Measurements from ENCODE around the gene FOXL1.

Gene FOXL1

DNA sequence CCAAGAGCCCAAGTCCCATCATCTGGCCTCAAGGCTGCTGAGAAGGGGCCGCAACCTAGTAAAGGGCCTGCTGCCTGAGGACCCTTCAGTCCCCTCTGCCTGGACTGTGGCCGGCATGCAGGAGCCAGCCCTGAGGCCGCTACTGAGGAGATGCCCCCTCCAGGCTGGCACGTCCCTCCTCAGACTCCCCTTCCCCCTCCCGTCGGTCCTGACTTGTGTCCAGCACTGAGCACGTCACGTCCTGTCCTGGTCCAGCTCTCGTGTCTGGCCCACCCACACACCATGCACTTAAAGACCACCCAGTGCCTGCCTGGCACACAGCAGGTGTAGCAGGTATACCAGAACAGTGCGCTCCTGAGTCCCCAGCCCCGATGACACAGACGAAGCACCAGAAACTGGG, 32.9 kb upstream of the FOXL1 start:
- Histone ChIP-seq H3K79me2 (ENCODE audit: insufficient read depth, low read length) (no peaks in the 10 kb centered on the region), H3K27me3 (ENCODE audit: low read length) (no peaks in the 10 kb centered on the region), H3K4me2 (ENCODE audit: low read depth, low read length, poor library complexity, severe bottlenecking) (no peak overlapping the region), H3K27ac (ENCODE audit: low read depth, low read length) (no peak overlapping the region), H3K4me3 (ENCODE audit: insufficient read depth, low read length, poor library complexity, severe bottlenecking) (no peak overlapping the region), H3K9me3 (ENCODE audit: insufficient read depth, low read length) (no peaks in the 10 kb centered on the region), H2AFZ (ENCODE audit: low read depth, low read length, severe bottlenecking) (no peak overlapping the region), H3F3A (ENCODE audit: insufficient read depth) (no peaks in the 10 kb centered on the region), H3K9me2 (replicated peaks; ENCODE audit: insufficient read depth, low read length) (no peaks in the 10 kb centered on the region), H3K36me3 (ENCODE audit: low read length) (no peaks in the 10 kb centered on the region), H3K9ac (ENCODE audit: low read length) (no peak overlapping the region), H4K20me1 (ENCODE audit: low read depth, low read length) (no peaks in the 10 kb centered on the region)
- TF ChIP-seq, protein P1, sequence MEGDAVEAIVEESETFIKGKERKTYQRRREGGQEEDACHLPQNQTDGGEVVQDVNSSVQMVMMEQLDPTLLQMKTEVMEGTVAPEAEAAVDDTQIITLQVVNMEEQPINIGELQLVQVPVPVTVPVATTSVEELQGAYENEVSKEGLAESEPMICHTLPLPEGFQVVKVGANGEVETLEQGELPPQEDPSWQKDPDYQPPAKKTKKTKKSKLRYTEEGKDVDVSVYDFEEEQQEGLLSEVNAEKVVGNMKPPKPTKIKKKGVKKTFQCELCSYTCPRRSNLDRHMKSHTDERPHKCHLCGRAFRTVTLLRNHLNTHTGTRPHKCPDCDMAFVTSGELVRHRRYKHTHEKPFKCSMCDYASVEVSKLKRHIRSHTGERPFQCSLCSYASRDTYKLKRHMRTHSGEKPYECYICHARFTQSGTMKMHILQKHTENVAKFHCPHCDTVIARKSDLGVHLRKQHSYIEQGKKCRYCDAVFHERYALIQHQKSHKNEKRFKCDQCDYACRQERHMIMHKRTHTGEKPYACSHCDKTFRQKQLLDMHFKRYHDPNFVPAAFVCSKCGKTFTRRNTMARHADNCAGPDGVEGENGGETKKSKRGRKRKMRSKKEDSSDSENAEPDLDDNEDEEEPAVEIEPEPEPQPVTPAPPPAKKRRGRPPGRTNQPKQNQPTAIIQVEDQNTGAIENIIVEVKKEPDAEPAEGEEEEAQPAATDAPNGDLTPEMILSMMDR (IDR thresholded peaks at IDR 0.05; ENCODE audit: insufficient read depth, low read length, poor library complexity, severe bottlenecking), result no peak
- TF ChIP-seq EZH2phosphoT487 (conservative IDR thresholded peaks at IDR 0.05; ENCODE audit: low read length), result no peak

DNA sequence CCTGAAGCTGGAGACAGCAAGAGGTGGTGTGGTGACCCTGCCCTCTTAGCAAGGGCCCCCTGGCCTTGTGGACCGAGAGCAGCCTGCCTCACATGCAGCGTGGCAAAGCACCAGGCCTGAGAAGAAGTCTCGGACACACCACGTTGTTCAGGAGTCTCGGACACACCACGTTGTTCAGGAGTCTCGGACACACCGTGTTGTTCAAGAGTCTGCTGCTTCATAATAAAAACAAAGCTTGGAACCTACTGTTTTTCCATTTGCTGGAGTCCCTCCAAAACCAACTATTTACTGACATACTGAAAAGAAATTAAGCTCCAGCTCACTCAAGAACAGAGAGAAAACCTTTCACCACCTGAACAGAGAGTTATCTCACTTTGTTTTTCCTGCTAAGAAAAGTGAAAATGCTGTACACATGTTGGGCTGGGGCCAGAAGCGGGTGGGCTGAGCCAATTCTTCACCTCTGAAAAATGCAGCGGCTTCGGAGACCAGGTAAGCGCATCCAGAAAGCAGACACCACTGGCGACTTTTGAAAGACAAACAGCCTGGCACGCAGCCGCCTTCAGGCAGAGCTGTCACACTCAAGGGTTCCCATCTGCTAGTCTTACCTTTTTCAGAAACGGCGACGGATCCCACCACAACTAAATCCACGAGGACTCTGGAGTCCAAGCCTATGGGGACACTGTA, 32.3 kb upstream of the FOXL1 start:
- TF ChIP-seq, protein P1 (IDR thresholded peaks at IDR 0.05; ENCODE audit: insufficient read depth, low read length, poor library complexity, severe bottlenecking), result no peak
- no peak for TF ChIP-seq EZH2phosphoT487 (conservative IDR thresholded peaks at IDR 0.05; ENCODE audit: low read length)

DNA sequence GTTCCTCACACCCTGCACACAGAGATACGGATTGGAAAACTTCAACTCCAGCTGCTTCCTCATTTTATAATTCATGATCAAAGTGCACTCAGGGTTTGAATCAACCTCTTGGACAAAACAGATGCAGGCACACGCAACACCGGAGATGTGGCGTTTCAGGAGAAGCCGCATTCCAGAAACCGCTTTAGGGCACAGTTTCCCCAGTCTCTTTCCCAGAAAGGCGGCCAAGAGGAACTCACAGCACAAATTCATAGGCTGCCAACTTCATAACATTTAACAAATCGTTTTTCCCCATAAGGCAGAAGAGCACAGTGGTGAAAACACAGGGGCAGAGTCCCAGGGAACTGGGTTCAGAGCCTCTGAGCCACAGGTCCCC, 31.7 kb upstream of the FOXL1 start:
- no peaks in the 10 kb centered on the region for H3K9me3 ChIP-seq (ENCODE audit: insufficient read depth, low read length)
- H3K27me3 ChIP-seq (ENCODE audit: low read length), result no peaks in the 10 kb centered on the region
- no peaks in the 10 kb centered on the region for H3K36me3 ChIP-seq (ENCODE audit: low read length)
- H3K27ac ChIP-seq (ENCODE audit: low read depth, low read length), result no peak overlapping the region
- no peak overlapping the region for H3K9ac ChIP-seq (ENCODE audit: low read length)
- H2AFZ ChIP-seq (ENCODE audit: low read depth, low read length, severe bottlenecking), result no peak overlapping the region
- no peaks in the 10 kb centered on the region for H4K20me1 ChIP-seq (ENCODE audit: low read depth, low read length)
- H3K9me2 ChIP-seq (replicated peaks; ENCODE audit: insufficient read depth, low read length), result no peaks in the 10 kb centered on the region
- H3F3A ChIP-seq (ENCODE audit: insufficient read depth), result no peaks in the 10 kb centered on the region
- H3K79me2 ChIP-seq (ENCODE audit: insufficient read depth, low read length), result no peaks in the 10 kb centered on the region
- TF ChIP-seq, protein P1 (IDR thresholded peaks at IDR 0.05; ENCODE audit: insufficient read depth, low read length, poor library complexity, severe bottlenecking), result no peak
- TF ChIP-seq EZH2phosphoT487 (conservative IDR thresholded peaks at IDR 0.05; ENCODE audit: low read length), result no peak
- H3K4me2 ChIP-seq (ENCODE audit: low read depth, low read length, poor library complexity, severe bottlenecking), result no peak overlapping the region
- no peak overlapping the region for H3K4me3 ChIP-seq (ENCODE audit: insufficient read depth, low read length, poor library complexity, severe bottlenecking)

More for the DNA sequence above, 32.3 kb upstream of the FOXL1 start:
- H3K9me2 ChIP-seq (replicated peaks; ENCODE audit: insufficient read depth, low read length), result no peaks in the 10 kb centered on the region
- H4K20me1 ChIP-seq (ENCODE audit: low read depth, low read length), result no peaks in the 10 kb centered on the region
- H3K4me2 ChIP-seq (ENCODE audit: low read depth, low read length, poor library complexity, severe bottlenecking), result no peak overlapping the region
- no peak overlapping the region for H3K4me3 ChIP-seq (ENCODE audit: insufficient read depth, low read length, poor library complexity, severe bottlenecking)
- H2AFZ ChIP-seq (ENCODE audit: low read depth, low read length, severe bottlenecking), result no peak overlapping the region
- H3K27ac ChIP-seq (ENCODE audit: low read depth, low read length), result no peak overlapping the region
- no peak overlapping the region for H3K9ac ChIP-seq (ENCODE audit: low read length)
- H3F3A ChIP-seq (ENCODE audit: insufficient read depth), result no peaks in the 10 kb centered on the region
- no peaks in the 10 kb centered on the region for H3K9me3 ChIP-seq (ENCODE audit: insufficient read depth, low read length)
- no peaks in the 10 kb centered on the region for H3K79me2 ChIP-seq (ENCODE audit: insufficient read depth, low read length)
- H3K27me3 ChIP-seq (ENCODE audit: low read length), result no peaks in the 10 kb centered on the region
- H3K36me3 ChIP-seq (ENCODE audit: low read length), result no peaks in the 10 kb centered on the region
